Esophagus squamous epithelium (tissue), 5 donors: ENCODE data around the gene GCM1. TPM values are rescaled to one million over a fixed set of nuclear protein-coding genes. Genes with fewer than 3 reads are reported as not detected.

Source experiments
- DNase-seq: peaks from one replicate; lab custom pipeline; 2025; lab: John Stamatoyannopoulos, UW
- H3K27ac ChIP-seq, 4 donors: fragments of 200-600 bp; sonication (generic); one replicate each; pipeline ENCODE4 v1.5.1; 2016 to 2019; ENCODE audit warnings: mild to moderate bottlenecking in 1 of 4
- H3K27me3 ChIP-seq, 4 donors: fragments of 200-600 bp; sonication (generic); 1 replicate in 3 of 4; 2 replicates in 1 of 4; pipeline versions ENCODE4 v1.5.1 to v1.6.0; 2017 to 2021; ENCODE audit warnings: antibody characterized with exemption in 1 of 4
- H3K36me3 ChIP-seq, 3 donors: fragments of 200-600 bp; sonication (generic); one replicate each; pipeline ENCODE4 v1.5.1; 2016 to 2019
- H3K4me1 ChIP-seq, 3 donors: fragments of 200-600 bp; sonication (generic); one replicate each; pipeline ENCODE4 v1.5.1; 2017 to 2019
- H3K4me3 ChIP-seq, 4 donors: fragments of 200-600 bp; sonication (generic); 1 replicate in 3 of 4; 2 replicates in 1 of 4; pipeline ENCODE4 v1.5.1; 2016 to 2019; ENCODE audit warnings: mild to moderate bottlenecking in 2 of 4, moderate library complexity in 1 of 4
- H3K9me3 ChIP-seq, 3 donors: fragments of 200-600 bp; sonication (generic); one replicate each; pipeline ENCODE4 v1.5.1; 2016 to 2019
- CTCF ChIP-seq, 6 experiments: fragments of 450-650 bp in 4 of 6; fragments of 200-600 bp in 2 of 6; sonication (generic) in 2 of 6; IDR thresholded peaks; one replicate each; pipeline ENCODE4 v1.5.1; 2016 to 2019; ENCODE audit warnings: antibody characterized with exemption in 6 of 6, mild to moderate bottlenecking in 4 of 6, moderate library complexity in 4 of 6
- POLR2A ChIP-seq, 4 donors: fragments of 450-650 bp; IDR thresholded peaks; one replicate each; pipeline ENCODE4 v1.6.1; 2017; ENCODE audit warnings: antibody characterized with exemption in 4 of 4, mild to moderate bottlenecking in 4 of 4, moderate library complexity in 3 of 4
- WGBS, 2 donors: methylation state at CpG; one replicate each; pipeline ENCODE4 v1.1.5; 2018; 5-methylcytosine and 5-hydroxymethylcytosine counted together
- intact Hi-C: fragments of 100-400 bp; cut with DNase I; formaldehyde crosslinking; loops from one replicate; pipeline ENCODE4 v1.15.0; 2022
- total RNA-seq, 4 donors: library from RNA; depleted of rRNA; stranded (reverse); fragments of >200 nt; gene quantifications; one replicate each; pipeline ENCODE4 v1.1.0, GENCODE V29; 2016
- donor health status: DM: yes; HTN: yes; CAD: no.

Gene GCM1
- total RNA-seq, 4 donors from 2014 or later = 0.08 TPM; not detected in 3

- intact Hi-C loops = loop anchor here (5.0 kb wide), 1 partner anchor 310 kb away; no protein-coding TSS in a partner anchor
- 66 to 71% methylated on average over 6 of the region's 6 CpGs for WGBS, 2 donors
These were observed 23.8 kb upstream of the GCM1 start for GRCh38 chr6:53172468-53172803.

GRCh38 chr6:53171605-53172467 is 23.2 kb upstream of the GCM1 start:
- Histone ChIP-seq H3K9me3 (no peaks in the 10 kb centered on the region), H3K27ac (no peak overlapping the region), H3K4me3 (no peak overlapping the region), H3K4me1 (no peaks in the 10 kb centered on the region), H3K36me3 (no peaks in the 10 kb centered on the region), H3K27me3 (no peaks in the 10 kb centered on the region)
- DNase-seq = peak; percentile 20
- WGBS, 2 donors = 50 to 54% methylated on average over 20 of the region's 20 CpGs
- TF ChIP-seq POLR2A (IDR thresholded peaks at IDR 0.05) (no peak), CTCF (IDR thresholded peaks at IDR 0.05) (peak; percentile 100)
- intact Hi-C loops = loop anchor here (5.0 kb wide), 1 partner anchor 310 kb away; no protein-coding TSS in a partner anchor

More at GRCh38 chr6:53172468-53172803, 23.8 kb upstream of the GCM1 start:
- H3K4me3 ChIP-seq = no peak overlapping the region
- H3K27ac ChIP-seq = no peak overlapping the region
- no peak for DNase-seq
- H3K27me3 ChIP-seq = no peaks in the 10 kb centered on the region
- no peaks in the 10 kb centered on the region for H3K36me3 ChIP-seq
- no peaks in the 10 kb centered on the region for H3K9me3 ChIP-seq
- H3K4me1 ChIP-seq = no peaks in the 10 kb centered on the region
- TF ChIP-seq POLR2A (IDR thresholded peaks at IDR 0.05) (no peak), CTCF (IDR thresholded peaks at IDR 0.05) (no peak)

- no peaks in the 10 kb centered on the region for H3K27me3 ChIP-seq
- DNase-seq = no peak
- H3K4me3 ChIP-seq = no peak overlapping the region
- no peak overlapping the region for H3K27ac ChIP-seq
- no peaks in the 10 kb centered on the region for H3K4me1 ChIP-seq
- 79 to 80% methylated on average over 4 of the region's 4 CpGs for WGBS, 2 donors
- intact Hi-C loops = no loop called here
- H3K9me3 ChIP-seq = no peaks in the 10 kb centered on the region
- no peak for TF ChIP-seq POLR2A (IDR thresholded peaks at IDR 0.05)
- TF ChIP-seq CTCF (IDR thresholded peaks at IDR 0.05) = no peak
- H3K36me3 ChIP-seq = no peaks in the 10 kb centered on the region
These were observed 20.1 kb upstream of the GCM1 start for GRCh38 chr6:53168516-53169267.

- Histone ChIP-seq H3K36me3 (no peaks in the 10 kb centered on the region), H3K4me3 (no peak overlapping the region), H3K27ac (no peak overlapping the region), H3K9me3 (no peaks in the 10 kb centered on the region), H3K4me1 (no peaks in the 10 kb centered on the region), H3K27me3 (no peaks in the 10 kb centered on the region)
- no peak for DNase-seq
- intact Hi-C loops = no loop called here
- WGBS, 2 donors = 70 to 74% methylated on average over 4 of the region's 4 CpGs
- TF ChIP-seq CTCF (IDR thresholded peaks at IDR 0.05) (no peak), POLR2A (IDR thresholded peaks at IDR 0.05) (no peak)
These were observed 16.7 kb upstream of the GCM1 start for GRCh38 chr6:53165293-53165692.

- no peaks in the 10 kb centered on the region for H3K4me1 ChIP-seq
- no peaks in the 10 kb centered on the region for H3K9me3 ChIP-seq
- H3K27ac ChIP-seq = no peak overlapping the region
- intact Hi-C loops = no loop called here
- no peaks in the 10 kb centered on the region for H3K27me3 ChIP-seq
- H3K4me3 ChIP-seq = no peak overlapping the region
- WGBS, 2 donors = 17 to 60% methylated on average over 1 of the region's 1 CpG
- no peaks in the 10 kb centered on the region for H3K36me3 ChIP-seq
- no peak for TF ChIP-seq CTCF (IDR thresholded peaks at IDR 0.05)
- no peak for TF ChIP-seq POLR2A (IDR thresholded peaks at IDR 0.05)
- no peak for DNase-seq
These were observed 14.0 kb upstream of the GCM1 start for GRCh38 chr6:53162606-53163005.
